ENCODE results near the gene PTPRO.

PTPRO gene

GRCh38 chr12:15322164-15323061 is at the start of gene PTPRO:
Gene PTPRO, plus strand, starts transcription at chr12:15322508.
- DNase-seq: peak; percentile 64

- DNase-seq: no peak
Measured at GRCh38 chr12:15273896-15274295, 48.4 kb upstream of the PTPRO start.

- no peak for DNase-seq
Measured at GRCh38 chr12:15274561-15274967, 47.7 kb upstream of the PTPRO start.

GRCh38 chr12:15276088-15276698 is 46.1 kb upstream of the PTPRO start:
- DNase-seq: no peak

- DNase-seq: no peak
Measured at GRCh38 chr12:15278816-15279658, 43.3 kb upstream of the PTPRO start.

GRCh38 chr12:15280930-15281329 is 41.4 kb upstream of the PTPRO start:
- DNase-seq: no peak

GRCh38 chr12:15289192-15289591 is 33.1 kb upstream of the PTPRO start:
- no peak for DNase-seq

- no peak for DNase-seq
Measured at GRCh38 chr12:15293731-15294130, 28.6 kb upstream of the PTPRO start.

- no peak for DNase-seq
Measured at GRCh38 chr12:15299947-15300346, 22.4 kb upstream of the PTPRO start.

GRCh38 chr12:15304296-15304695 is 18.0 kb upstream of the PTPRO start:
- no peak for DNase-seq

- no peak for DNase-seq
Measured at GRCh38 chr12:15306605-15307004, 15.7 kb upstream of the PTPRO start.

GRCh38 chr12:15307079-15307478 is 15.2 kb upstream of the PTPRO start:
- DNase-seq: no peak

GRCh38 chr12:15318841-15319240 is 3.5 kb upstream of the PTPRO start:
- no peak for DNase-seq

- DNase-seq: no peak
Measured at GRCh38 chr12:15320881-15321280, 1.4 kb upstream of the PTPRO start.

GRCh38 chr12:15323480-15323879 is 1.2 kb downstream of the PTPRO start:
- no peak for DNase-seq

GRCh38 chr12:15329891-15330290 is 7.6 kb downstream of the PTPRO start:
- DNase-seq: no peak

GRCh38 chr12:15334225-15334624 is 11.9 kb downstream of the PTPRO start:
- no peak for DNase-seq

- no peak for DNase-seq
Measured at GRCh38 chr12:15335959-15336358, 13.7 kb downstream of the PTPRO start.

GRCh38 chr12:15336768-15337553 is 14.7 kb downstream of the PTPRO start:
- DNase-seq: no peak

- no peak for DNase-seq
Measured at GRCh38 chr12:15341371-15341770, 19.1 kb downstream of the PTPRO start.

- DNase-seq: no peak
Measured at GRCh38 chr12:15344561-15344960, 22.3 kb downstream of the PTPRO start.

GRCh38 chr12:15346488-15346887 is 24.2 kb downstream of the PTPRO start:
- no peak for DNase-seq

GRCh38 chr12:15350643-15351042 is 28.3 kb downstream of the PTPRO start:
- no peak for DNase-seq

All from NCI-H526 treated with DMSO at 0.1 percent for 48 hours (cell line).